T-helper 1 cell treated with Interleukin-12 subunit alpha and Interleukin-12 subunit beta and Interleukin-4 antibody, amounts not matched to agents 30 μg/mL and 1 μg/mL, for 36 hours (primary cell): ENCODE data around the gene TSC22D1.
A peak's percentile ranks its signal among the peaks of the same experiment; 100 is the strongest.

Experiments
- H3K27ac Mint-ChIP-seq: one replicate; pipeline ENCODE4 v1.8.0; 2021; ENCODE audit warnings: mild to moderate bottlenecking, mixed read lengths
- H3K27me3 Mint-ChIP-seq: one replicate; pipeline ENCODE4 v1.8.0; 2021; ENCODE audit warnings: low read depth, mixed read lengths
- H3K36me3 Mint-ChIP-seq: one replicate; pipeline ENCODE4 v1.8.0; 2021; ENCODE audit warnings: low read depth, mixed read lengths
- H3K4me1 Mint-ChIP-seq: one replicate; pipeline ENCODE4 v1.8.0; 2021; ENCODE audit warnings: low read depth, mixed read lengths
- H3K4me3 Mint-ChIP-seq: one replicate; pipeline ENCODE4 v1.8.0; 2021; ENCODE audit warnings: mild to moderate bottlenecking, moderate library complexity, mixed read lengths
- H3K9me3 Mint-ChIP-seq: one replicate; pipeline ENCODE4 v1.8.0; 2021; ENCODE audit warnings: mixed read lengths

The TSC22D1 gene

DNA sequence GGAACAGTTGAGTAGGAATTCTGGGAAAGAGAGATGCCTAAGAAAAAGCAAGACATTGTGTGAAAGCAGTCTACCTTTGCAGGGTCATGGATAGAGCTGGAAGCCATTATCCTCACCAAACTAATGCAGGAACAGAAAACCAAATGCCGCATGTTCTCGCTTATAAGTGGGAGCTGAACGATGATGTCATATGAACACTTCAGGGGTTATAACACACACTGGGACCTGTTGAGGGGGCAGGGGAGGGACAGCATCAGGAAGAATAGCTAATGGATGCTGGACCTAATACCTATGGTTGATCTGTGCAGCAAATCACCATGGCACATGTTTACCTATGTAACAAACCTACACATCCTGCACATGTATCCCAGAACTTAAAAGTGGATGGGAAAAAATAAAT lies 69.9 kb downstream of the TSC22D1 start:
- Mint-ChIP-seq H3K27ac (no peak overlapping the region), H3K4me3 (no peak overlapping the region), H3K4me1 (no peaks in the 10 kb centered on the region), H3K27me3 (no peaks in the 10 kb centered on the region), H3K36me3 (no peaks in the 10 kb centered on the region), H3K9me3 (no peaks in the 10 kb centered on the region)

DNA sequence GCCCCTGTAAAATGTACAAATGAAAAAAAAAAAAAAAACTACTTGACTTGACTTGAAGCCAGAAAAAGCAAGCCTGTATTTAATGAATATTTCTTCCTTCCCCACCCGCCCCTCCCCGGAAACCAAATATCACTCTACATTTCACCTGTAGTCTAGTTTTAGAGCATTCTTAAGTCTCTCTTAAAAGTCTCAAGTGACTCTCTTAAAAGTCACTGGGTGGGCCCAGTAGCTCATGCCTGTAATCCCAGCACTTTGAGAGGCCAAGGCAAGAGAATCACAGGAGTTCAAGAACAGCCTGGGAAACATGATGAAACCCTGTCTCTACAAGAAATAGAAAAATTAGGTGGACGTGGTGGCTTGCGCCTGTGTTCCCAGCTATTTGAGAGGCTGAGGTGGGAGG lies 72.0 kb downstream of the TSC22D1 start:
- no peaks in the 10 kb centered on the region for H3K27me3 Mint-ChIP-seq
- no peak overlapping the region for H3K27ac Mint-ChIP-seq
- no peaks in the 10 kb centered on the region for H3K4me1 Mint-ChIP-seq
- H3K9me3 Mint-ChIP-seq, result no peaks in the 10 kb centered on the region
- H3K4me3 Mint-ChIP-seq, result no peak overlapping the region
- H3K36me3 Mint-ChIP-seq, result no peaks in the 10 kb centered on the region

DNA sequence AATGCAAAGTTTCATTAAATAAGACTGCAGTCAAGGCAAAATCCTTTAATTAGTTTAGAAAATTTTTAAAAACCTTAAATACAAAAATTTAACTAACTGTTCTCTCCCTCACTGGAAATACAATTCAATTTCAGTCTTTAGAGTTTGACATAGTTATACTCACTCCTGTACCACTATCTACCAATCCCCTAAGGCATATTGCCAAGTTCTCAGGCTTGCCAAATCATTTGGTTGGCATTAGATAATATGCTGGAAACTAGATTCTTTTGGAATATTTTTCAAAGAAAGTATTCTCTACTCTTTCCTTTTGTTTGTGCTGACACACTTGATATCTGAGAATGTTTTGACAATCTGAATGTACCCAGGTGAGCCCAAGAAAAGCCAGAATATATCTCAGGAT lies 77.2 kb downstream of the TSC22D1 start:
- no peaks in the 10 kb centered on the region for H3K36me3 Mint-ChIP-seq
- no peaks in the 10 kb centered on the region for H3K4me1 Mint-ChIP-seq
- no peak overlapping the region for H3K27ac Mint-ChIP-seq
- H3K27me3 Mint-ChIP-seq, result no peaks in the 10 kb centered on the region
- no peak overlapping the region for H3K4me3 Mint-ChIP-seq
- peaks cover 5% of the 10 kb centered on the region for H3K9me3 Mint-ChIP-seq

DNA sequence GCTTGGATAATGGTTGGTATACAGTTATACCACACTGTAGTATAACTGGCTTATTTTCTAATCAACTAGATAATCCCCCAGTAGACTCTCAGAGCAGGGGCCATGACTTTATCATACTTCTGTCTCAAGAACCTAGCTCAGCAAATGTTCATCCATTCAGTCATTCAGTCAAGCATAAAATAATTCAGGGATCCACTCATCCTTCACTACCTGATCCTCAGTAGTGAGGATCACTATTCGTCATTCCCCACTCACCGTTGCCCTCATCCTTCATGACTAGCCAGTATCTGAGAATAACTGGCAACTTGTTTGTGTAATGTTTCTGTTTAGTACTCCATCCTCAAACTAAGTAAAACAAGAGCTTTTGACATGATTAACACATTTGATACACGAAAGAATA lies 77.6 kb downstream of the TSC22D1 start:
- H3K27ac Mint-ChIP-seq, result no peak overlapping the region
- no peaks in the 10 kb centered on the region for H3K27me3 Mint-ChIP-seq
- no peaks in the 10 kb centered on the region for H3K4me1 Mint-ChIP-seq
- H3K36me3 Mint-ChIP-seq, result no peaks in the 10 kb centered on the region
- H3K4me3 Mint-ChIP-seq, result no peak overlapping the region
- peaks cover 5% of the 10 kb centered on the region for H3K9me3 Mint-ChIP-seq

DNA sequence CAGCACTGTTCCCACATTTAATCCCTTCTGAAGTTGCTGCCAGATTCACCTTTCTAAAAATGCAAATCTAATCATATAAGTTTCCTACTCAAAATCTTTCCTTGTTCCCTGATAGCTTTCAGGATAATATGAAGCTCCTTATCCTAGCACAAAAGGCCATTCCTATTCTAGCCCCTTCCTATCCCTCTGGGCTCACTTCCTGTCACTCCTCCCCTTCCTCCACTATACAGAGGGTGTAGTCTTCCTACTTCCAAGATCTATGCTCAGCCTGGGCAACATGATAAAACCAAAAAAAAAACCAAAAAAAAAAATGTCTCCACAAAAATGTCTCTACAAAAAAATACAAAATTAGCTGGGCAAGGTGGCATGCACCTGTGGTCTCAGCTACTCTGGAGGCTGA lies 78.3 kb downstream of the TSC22D1 start:
- Mint-ChIP-seq H3K27me3 (no peaks in the 10 kb centered on the region), H3K27ac (no peak overlapping the region), H3K4me3 (no peak overlapping the region), H3K36me3 (no peaks in the 10 kb centered on the region), H3K4me1 (no peaks in the 10 kb centered on the region), H3K9me3 (peaks cover 5% of the 10 kb centered on the region)

DNA sequence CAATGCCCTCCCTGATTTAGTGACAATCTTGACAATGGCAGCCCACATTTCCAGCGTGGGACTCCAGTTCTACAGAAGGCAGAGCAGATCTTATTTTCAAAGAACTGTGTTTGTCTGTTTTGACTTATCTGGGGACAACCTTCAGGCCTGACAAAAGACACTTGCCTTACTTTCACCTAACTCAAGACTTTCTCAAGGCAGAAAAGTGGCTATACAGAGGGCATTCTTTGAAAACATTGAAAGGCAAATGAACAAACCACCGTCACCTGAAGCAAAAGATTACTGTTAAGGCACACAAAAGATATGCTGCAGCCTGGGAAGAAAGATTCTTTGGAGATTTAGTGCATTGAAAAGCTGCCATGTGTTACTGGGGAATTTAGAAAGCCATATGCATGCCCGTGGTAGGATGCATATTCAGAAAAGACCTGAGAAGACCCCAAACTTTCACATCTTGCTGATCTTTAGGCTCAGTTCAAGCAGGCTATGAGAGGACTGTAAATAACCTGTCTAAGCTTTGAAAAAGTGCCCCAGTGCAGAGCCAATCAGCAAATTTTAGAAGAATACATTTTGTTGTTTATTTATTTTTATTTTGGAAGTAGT lies 82.8 kb downstream of the TSC22D1 start:
- H3K9me3 Mint-ChIP-seq, result peaks cover 5% of the 10 kb centered on the region
- no peaks in the 10 kb centered on the region for H3K27me3 Mint-ChIP-seq
- no peak overlapping the region for H3K4me3 Mint-ChIP-seq
- H3K4me1 Mint-ChIP-seq, result no peaks in the 10 kb centered on the region
- H3K27ac Mint-ChIP-seq, result no peak overlapping the region
- H3K36me3 Mint-ChIP-seq, result no peaks in the 10 kb centered on the region

DNA sequence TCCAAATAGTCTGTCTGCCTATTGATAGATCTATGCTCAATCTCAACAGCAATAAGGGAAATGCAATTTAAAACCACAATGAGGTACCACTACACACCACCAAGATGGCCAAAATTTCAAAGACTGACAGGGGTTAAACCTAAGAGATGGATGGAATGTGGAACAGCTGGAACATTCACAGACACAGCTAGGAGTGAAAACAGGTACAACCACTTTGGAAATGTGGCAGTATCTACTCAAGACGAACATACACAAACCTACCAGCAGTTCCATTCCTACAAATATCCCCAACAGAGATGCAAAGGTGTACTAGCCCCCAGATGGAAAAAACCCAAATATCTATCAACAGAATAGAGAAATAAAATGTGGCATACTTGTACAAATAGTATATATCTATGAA lies 86.4 kb downstream of the TSC22D1 start:
- Mint-ChIP-seq H3K9me3 (peaks cover 3% of the 10 kb centered on the region), H3K36me3 (peaks cover 1% of the 10 kb centered on the region), H3K4me1 (peaks cover 6% of the 10 kb centered on the region), H3K27ac (no peak overlapping the region), H3K4me3 (no peak overlapping the region), H3K27me3 (no peaks in the 10 kb centered on the region)

DNA sequence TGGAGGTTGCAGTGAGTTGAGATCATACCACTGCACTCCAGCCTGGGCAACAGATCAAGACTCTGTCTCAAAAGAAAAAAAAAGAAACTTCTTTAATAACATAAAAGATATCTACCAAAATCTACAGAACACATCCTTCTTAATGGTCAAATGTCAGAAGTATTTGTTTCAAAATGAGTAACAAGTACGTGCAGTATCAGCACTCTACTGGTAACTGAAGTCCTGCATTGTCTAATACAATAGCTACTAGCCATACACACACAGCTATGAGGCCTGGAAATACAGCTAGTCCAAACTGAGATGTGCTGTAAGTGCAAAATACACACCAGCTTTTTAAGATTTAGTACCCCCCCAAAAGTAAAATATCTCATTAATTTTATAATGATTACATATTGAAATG lies 88.1 kb downstream of the TSC22D1 start:
- Mint-ChIP-seq H3K9me3 (no peaks in the 10 kb centered on the region), H3K27me3 (no peaks in the 10 kb centered on the region), H3K4me1 (peaks cover 14% of the 10 kb centered on the region), H3K27ac (no peak overlapping the region), H3K36me3 (peaks cover 1% of the 10 kb centered on the region), H3K4me3 (no peak overlapping the region)

DNA sequence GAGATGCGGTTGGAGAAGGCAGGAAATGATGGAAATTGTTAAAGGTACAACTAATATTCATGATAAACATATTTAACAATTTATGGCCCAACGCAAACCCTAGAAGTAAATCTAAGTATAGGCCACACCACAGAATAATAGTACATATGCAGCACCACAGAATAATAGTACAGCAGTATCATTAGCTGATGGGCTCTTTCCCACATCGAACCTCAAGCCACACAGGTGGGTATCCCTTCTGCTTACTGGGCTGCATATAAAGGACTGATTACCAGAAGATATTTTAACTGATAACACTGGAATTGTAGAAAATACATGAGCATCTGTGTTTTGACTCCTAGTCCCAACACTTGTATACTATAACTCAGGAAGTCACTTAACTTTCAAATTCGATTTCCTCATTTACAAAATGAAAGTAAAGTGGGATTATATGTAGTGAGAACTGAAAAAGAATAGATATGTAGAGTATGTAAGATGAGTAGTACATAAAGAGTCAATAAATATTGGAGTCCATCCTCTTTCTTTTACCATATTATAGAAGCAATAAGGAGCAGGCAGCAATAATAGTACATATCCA lies 91.5 kb downstream of the TSC22D1 start:
- Mint-ChIP-seq H3K9me3 (no peaks in the 10 kb centered on the region), H3K27me3 (no peaks in the 10 kb centered on the region), H3K36me3 (peaks cover 1% of the 10 kb centered on the region), H3K4me3 (peak overlapping the region; percentile 53), H3K27ac (peak overlapping the region; percentile 58), H3K4me1 (peaks cover 14% of the 10 kb centered on the region)

DNA sequence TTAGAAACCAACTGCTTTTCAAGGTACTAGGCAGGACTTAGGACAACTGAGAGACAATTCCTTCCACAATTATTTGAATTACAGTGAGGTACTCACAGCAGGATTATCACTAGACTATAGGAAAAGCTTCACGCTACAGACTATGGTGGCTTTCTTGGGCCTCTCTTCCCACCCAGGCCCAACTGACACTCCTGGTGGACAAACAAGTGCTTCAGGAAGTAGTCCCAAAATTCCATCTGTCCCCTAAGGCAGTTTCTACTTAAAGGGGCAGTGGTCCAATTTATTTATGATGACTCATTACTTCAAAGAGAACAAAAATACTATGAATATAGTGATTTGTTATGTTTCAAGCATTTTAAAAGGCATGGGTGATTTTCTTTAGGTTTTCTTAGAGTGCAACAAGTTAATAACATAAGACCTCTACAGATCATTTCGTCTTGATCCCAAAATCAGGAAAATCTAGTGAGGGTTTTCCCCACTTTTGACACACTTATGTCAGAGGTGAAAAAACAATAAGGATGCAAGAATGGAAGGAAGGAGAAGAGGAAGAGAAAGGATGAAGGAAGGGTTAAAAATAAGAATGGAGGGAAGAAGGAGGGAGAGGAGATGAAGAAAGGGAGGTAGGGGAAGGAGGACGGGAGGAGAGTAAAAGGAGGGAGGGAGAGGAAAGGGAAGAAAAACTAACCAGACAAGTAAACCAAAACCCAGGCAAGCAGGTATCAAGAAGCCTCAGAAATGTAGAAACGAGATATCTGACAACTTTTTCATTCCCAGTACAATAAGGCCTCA lies 101.8 kb downstream of the TSC22D1 start:
- no peaks in the 10 kb centered on the region for H3K36me3 Mint-ChIP-seq
- H3K9me3 Mint-ChIP-seq, result no peaks in the 10 kb centered on the region
- H3K27ac Mint-ChIP-seq, result no peak overlapping the region
- no peak overlapping the region for H3K4me3 Mint-ChIP-seq
- no peaks in the 10 kb centered on the region for H3K4me1 Mint-ChIP-seq
- peaks cover 5% of the 10 kb centered on the region for H3K27me3 Mint-ChIP-seq

DNA sequence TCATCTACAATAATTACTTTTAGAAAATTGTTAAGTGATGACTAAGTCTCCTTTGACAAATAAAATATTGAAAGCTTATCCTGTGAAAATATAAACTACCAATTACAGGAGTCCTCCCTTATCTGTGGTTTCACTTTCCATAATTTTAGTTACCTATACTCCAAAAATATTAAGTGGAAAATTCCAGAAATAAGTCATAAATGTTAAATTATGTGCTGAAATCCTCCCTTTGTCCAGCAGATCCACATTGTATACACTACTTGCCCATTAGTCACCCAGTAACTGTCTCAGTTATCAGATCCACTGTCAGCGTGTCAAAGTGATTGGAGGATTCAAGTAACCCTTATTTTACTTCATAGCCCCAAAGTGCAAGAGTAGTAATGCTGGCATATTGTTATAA lies 104.4 kb downstream of the TSC22D1 start:
- Mint-ChIP-seq H3K27me3 (peaks cover 13% of the 10 kb centered on the region), H3K36me3 (no peaks in the 10 kb centered on the region), H3K4me3 (no peak overlapping the region), H3K4me1 (no peaks in the 10 kb centered on the region), H3K9me3 (no peaks in the 10 kb centered on the region), H3K27ac (no peak overlapping the region)

DNA sequence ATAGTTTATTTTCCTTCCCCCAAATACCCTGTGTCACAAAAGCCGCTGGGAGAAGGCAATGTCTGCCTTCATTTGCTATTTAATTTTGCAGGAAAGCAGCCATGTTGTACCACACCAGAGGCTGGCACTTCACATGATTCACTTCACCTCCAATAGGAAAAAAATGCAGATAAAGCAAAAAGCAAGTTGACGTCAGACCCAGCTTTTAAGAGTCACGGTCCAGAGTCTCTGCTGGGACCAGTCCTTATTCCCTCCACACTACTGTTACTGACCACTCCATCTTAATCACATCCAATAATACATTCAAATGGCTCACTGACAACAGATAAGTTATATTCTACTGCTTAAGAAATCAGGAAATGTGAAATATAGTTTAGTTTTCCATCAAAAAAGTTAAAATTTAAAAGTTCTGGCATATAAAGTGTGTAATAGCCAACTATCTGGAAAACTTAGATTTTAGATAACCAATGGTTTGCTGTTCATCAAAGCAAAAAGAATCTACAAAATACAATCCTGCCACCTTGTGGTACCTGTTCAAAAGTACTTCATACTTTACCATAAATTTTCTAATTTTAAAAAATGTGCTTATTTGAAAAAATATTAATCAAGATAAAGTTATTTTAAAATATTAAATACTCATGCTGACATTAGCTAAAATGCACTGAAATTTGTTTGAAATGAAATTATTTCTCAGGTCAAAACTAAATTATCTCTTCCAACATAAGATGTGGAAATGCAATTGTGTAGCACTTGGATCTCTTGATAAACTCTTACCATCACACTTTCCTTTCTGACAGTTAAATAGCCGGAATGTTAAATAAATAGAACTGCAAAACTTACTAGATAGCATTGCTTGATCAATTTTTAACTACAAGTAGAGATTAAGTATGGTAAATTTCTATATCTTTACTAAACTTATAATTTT lies 105.2 kb downstream of the TSC22D1 start:
- H3K27ac Mint-ChIP-seq, result no peak overlapping the region
- H3K4me1 Mint-ChIP-seq, result no peaks in the 10 kb centered on the region
- no peaks in the 10 kb centered on the region for H3K9me3 Mint-ChIP-seq
- no peak overlapping the region for H3K4me3 Mint-ChIP-seq
- no peaks in the 10 kb centered on the region for H3K36me3 Mint-ChIP-seq
- peaks cover 13% of the 10 kb centered on the region for H3K27me3 Mint-ChIP-seq

DNA sequence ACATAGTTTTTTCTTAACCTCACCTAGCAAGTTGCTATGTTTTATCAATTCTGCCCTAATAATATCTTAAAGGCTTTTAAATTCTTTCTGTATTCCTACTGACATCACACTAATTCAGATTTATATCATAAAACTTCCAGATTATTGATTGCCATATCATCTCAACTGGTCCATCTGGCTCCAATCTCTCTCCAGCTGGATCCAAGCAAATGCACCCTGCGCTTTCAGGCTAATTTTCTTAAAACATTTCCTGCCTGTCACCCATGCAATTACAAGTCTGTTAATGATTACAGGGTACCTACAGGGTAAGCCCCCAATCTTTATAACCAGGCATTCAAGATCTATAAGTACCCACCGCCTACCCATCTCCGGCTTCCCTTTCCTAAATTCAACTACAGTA lies 107.3 kb downstream of the TSC22D1 start:
- H3K4me3 Mint-ChIP-seq, result no peak overlapping the region
- no peaks in the 10 kb centered on the region for H3K4me1 Mint-ChIP-seq
- no peak overlapping the region for H3K27ac Mint-ChIP-seq
- no peaks in the 10 kb centered on the region for H3K9me3 Mint-ChIP-seq
- peaks cover 13% of the 10 kb centered on the region for H3K27me3 Mint-ChIP-seq
- no peaks in the 10 kb centered on the region for H3K36me3 Mint-ChIP-seq

DNA sequence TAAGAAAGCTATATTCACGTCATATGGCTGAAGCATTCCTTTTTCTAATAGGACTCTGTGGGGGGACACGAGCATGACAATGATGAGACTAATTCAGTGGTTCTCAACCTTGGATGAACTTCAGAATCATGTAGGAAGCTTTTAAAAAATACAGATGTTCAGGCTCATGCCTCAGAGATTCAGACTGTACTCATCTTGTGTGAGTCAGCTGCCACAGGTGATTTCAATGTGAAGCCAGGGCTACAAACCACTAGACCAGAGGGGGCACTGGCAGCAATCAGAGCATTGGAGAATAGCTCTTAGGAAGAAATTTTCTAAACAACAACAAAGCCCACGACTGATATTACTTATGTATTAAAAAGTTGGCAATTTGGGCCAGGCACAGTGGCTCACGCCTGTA lies 110.8 kb downstream of the TSC22D1 start:
- H3K36me3 Mint-ChIP-seq, result no peaks in the 10 kb centered on the region
- peaks cover 17% of the 10 kb centered on the region for H3K27me3 Mint-ChIP-seq
- no peaks in the 10 kb centered on the region for H3K9me3 Mint-ChIP-seq
- no peak overlapping the region for H3K27ac Mint-ChIP-seq
- H3K4me3 Mint-ChIP-seq, result no peak overlapping the region
- no peaks in the 10 kb centered on the region for H3K4me1 Mint-ChIP-seq
